GM19438 (cell line): ENCODE data around the gene ACOT13.
"Not testable (repeated sequence)": the region's sequence is repeated elsewhere in the genome, so short reads cannot be mapped to it uniquely, and the experiment has no call there.

Experiments
- ATAC-seq: cut with Tn5 transposase; IDR thresholded peaks from one replicate; pipeline ENCODE4 v1.9.1; 2021; ENCODE audit warnings: low read depth; ENCODE audit not compliant: unreplicated experiment

ACOT13 gene

GRCh38 chr6:24661759-24662158 is 5.1 kb upstream of the ACOT13 start:
- not testable (repeated sequence) for ATAC-seq

- ATAC-seq, result no peak
Measured at GRCh38 chr6:24662236-24662635, 4.6 kb upstream of the ACOT13 start.

- no peak for ATAC-seq
Measured at GRCh38 chr6:24663189-24663588, 3.7 kb upstream of the ACOT13 start.

- ATAC-seq, result no peak
Measured at GRCh38 chr6:24664046-24664987, 2.6 kb upstream of the ACOT13 start.

GRCh38 chr6:24666097-24666640 is 708 bp upstream of the ACOT13 start:
- ATAC-seq, result peak; percentile 39

GRCh38 chr6:24667378-24667803 is 514 bp downstream of the ACOT13 start:
- no peak for ATAC-seq

- not testable (repeated sequence) for ATAC-seq
Measured at GRCh38 chr6:24668066-24668996, 1.5 kb downstream of the ACOT13 start.

GRCh38 chr6:24668997-24669361 is 2.1 kb downstream of the ACOT13 start:
- no peak for ATAC-seq

GRCh38 chr6:24670492-24670891 is 3.6 kb downstream of the ACOT13 start:
- ATAC-seq, result not testable (repeated sequence)

- not testable (repeated sequence) for ATAC-seq
Measured at GRCh38 chr6:24671077-24671476, 4.2 kb downstream of the ACOT13 start.

- ATAC-seq, result no peak
Measured at GRCh38 chr6:24672620-24673182, 5.8 kb downstream of the ACOT13 start.

- ATAC-seq, result no peak
Measured at GRCh38 chr6:24673625-24674024, 6.7 kb downstream of the ACOT13 start.

GRCh38 chr6:24678792-24679352 is 12.0 kb downstream of the ACOT13 start:
- not testable (repeated sequence) for ATAC-seq

- ATAC-seq, result no peak
Measured at GRCh38 chr6:24680582-24680981, 13.7 kb downstream of the ACOT13 start.

GRCh38 chr6:24683297-24684296 is 16.7 kb downstream of the ACOT13 start:
- ATAC-seq, result no peak

- ATAC-seq, result no peak
Measured at GRCh38 chr6:24686408-24686807, 19.5 kb downstream of the ACOT13 start.

GRCh38 chr6:24686946-24687345 is 20.1 kb downstream of the ACOT13 start:
- no peak for ATAC-seq

- ATAC-seq, result no peak
Measured at GRCh38 chr6:24689964-24690363, 23.1 kb downstream of the ACOT13 start.

GRCh38 chr6:24690593-24690992 is 23.7 kb downstream of the ACOT13 start:
- no peak for ATAC-seq
